ENCODE measurements around the gene MPP2. TPM values are rescaled to one million over a fixed set of nuclear protein-coding genes. Genes with fewer than 3 reads are reported as not detected.

Gene MPP2
- total RNA-seq, 1 experiment from 2014 or later, result 5.6 TPM

GRCh38 chr17:43905400-43905984, 1.8 kb downstream of the MPP2 start:
- H3K27me3 ChIP-seq (replicated peaks; ENCODE audit: control insufficient read depth, insufficient read depth, low read length), result no peaks in the 10 kb centered on the region
- H3K27me3 Mint-ChIP-seq (ENCODE audit: insufficient read depth, unreplicated experiment), result peaks cover 19% of the 10 kb centered on the region
- H3K4me3 ChIP-seq (ENCODE audit: low read depth, low read length), result no peak overlapping the region
- intact Hi-C loops (cut with micrococcal nuclease; ENCODE audit: unreplicated experiment), result loop anchor here (5.0 kb wide), 1 partner anchor 428 kb away; no protein-coding TSS in a partner anchor
- TF ChIP-seq, protein P1, sequence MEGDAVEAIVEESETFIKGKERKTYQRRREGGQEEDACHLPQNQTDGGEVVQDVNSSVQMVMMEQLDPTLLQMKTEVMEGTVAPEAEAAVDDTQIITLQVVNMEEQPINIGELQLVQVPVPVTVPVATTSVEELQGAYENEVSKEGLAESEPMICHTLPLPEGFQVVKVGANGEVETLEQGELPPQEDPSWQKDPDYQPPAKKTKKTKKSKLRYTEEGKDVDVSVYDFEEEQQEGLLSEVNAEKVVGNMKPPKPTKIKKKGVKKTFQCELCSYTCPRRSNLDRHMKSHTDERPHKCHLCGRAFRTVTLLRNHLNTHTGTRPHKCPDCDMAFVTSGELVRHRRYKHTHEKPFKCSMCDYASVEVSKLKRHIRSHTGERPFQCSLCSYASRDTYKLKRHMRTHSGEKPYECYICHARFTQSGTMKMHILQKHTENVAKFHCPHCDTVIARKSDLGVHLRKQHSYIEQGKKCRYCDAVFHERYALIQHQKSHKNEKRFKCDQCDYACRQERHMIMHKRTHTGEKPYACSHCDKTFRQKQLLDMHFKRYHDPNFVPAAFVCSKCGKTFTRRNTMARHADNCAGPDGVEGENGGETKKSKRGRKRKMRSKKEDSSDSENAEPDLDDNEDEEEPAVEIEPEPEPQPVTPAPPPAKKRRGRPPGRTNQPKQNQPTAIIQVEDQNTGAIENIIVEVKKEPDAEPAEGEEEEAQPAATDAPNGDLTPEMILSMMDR (IDR thresholded peaks at IDR 0.05; ENCODE audit: insufficient read depth in 1 of 2, low read depth in 1 of 2, low read length in 1 of 2, severe bottlenecking in 1 of 2, unreplicated experiment in 1 of 2), result no peak
- no peaks in the 10 kb centered on the region for H3K36me3 ChIP-seq (ENCODE audit: control insufficient read depth, insufficient read depth, low read length)
- no peak for DNase-seq
- ChIA-PET CTCF (interaction anchor here (1.5 kb wide), 1 partner anchor 33 kb away, joined by 7 read pairs; no protein-coding TSS in a partner anchor), POLR2A (no interaction called here)
- no peaks in the 10 kb centered on the region for H3K9me3 ChIP-seq
- no peak overlapping the region for H3K4me3 Mint-ChIP-seq (ENCODE audit: unreplicated experiment)
- no TSS peak for BruUV-seq (replicated peaks)
- H3K4me1 Mint-ChIP-seq (ENCODE audit: low read depth, unreplicated experiment), result no peaks in the 10 kb centered on the region
- no peak overlapping the region for H3K27ac Mint-ChIP-seq (ENCODE audit: unreplicated experiment)
- H3K36me3 Mint-ChIP-seq (ENCODE audit: insufficient read depth, unreplicated experiment), result peaks cover 9% of the 10 kb centered on the region
- peaks cover 28% of the 10 kb centered on the region for H3K4me1 ChIP-seq
- H3K9me3 Mint-ChIP-seq (ENCODE audit: unreplicated experiment), result no peaks in the 10 kb centered on the region

- H3K36me3 ChIP-seq (ENCODE audit: control insufficient read depth, insufficient read depth, low read length), result no peaks in the 10 kb centered on the region
- DNase-seq, result no peak
- peaks cover 18% of the 10 kb centered on the region for H3K4me1 ChIP-seq
- CTCF ChIA-PET, result interaction anchor here (0.6 kb wide), 1 partner anchor 43 kb away, joined by 3 read pairs; no protein-coding TSS in a partner anchor
- H3K9me3 ChIP-seq, result no peaks in the 10 kb centered on the region
- H3K27me3 Mint-ChIP-seq (ENCODE audit: insufficient read depth, unreplicated experiment), result peaks cover 19% of the 10 kb centered on the region
- H3K4me1 Mint-ChIP-seq (ENCODE audit: low read depth, unreplicated experiment), result no peaks in the 10 kb centered on the region
- H3K27me3 ChIP-seq (replicated peaks; ENCODE audit: control insufficient read depth, insufficient read depth, low read length), result no peaks in the 10 kb centered on the region
- H3K4me3 ChIP-seq (ENCODE audit: low read depth, low read length), result no peak overlapping the region
- POLR2A ChIA-PET, result no interaction called here
- no TSS peak for BruUV-seq (replicated peaks)
- H3K9me3 Mint-ChIP-seq (ENCODE audit: unreplicated experiment), result no peaks in the 10 kb centered on the region
- H3K4me3 Mint-ChIP-seq (ENCODE audit: unreplicated experiment), result peak overlapping the region; percentile 82
- TF ChIP-seq, protein P1 (IDR thresholded peaks at IDR 0.05; ENCODE audit: insufficient read depth in 1 of 2, low read depth in 1 of 2, low read length in 1 of 2, severe bottlenecking in 1 of 2, unreplicated experiment in 1 of 2), result no peak
- intact Hi-C loops (cut with micrococcal nuclease; ENCODE audit: unreplicated experiment), result loop anchor here (2.0 kb wide), 1 partner anchor 23 kb away; no protein-coding TSS in a partner anchor
- no peak overlapping the region for H3K27ac Mint-ChIP-seq (ENCODE audit: unreplicated experiment)
- peaks cover 7% of the 10 kb centered on the region for H3K36me3 Mint-ChIP-seq (ENCODE audit: insufficient read depth, unreplicated experiment)
Measured at GRCh38 chr17:43901861-43902589, 5.3 kb downstream of the MPP2 start.

- Mint-ChIP-seq H3K4me3 (ENCODE audit: unreplicated experiment) (peak overlapping the region; percentile 82), H3K27ac (ENCODE audit: unreplicated experiment) (peak overlapping the region; percentile 28), H3K36me3 (ENCODE audit: insufficient read depth, unreplicated experiment) (peaks cover 7% of the 10 kb centered on the region), H3K4me1 (ENCODE audit: low read depth, unreplicated experiment) (no peaks in the 10 kb centered on the region), H3K27me3 (ENCODE audit: insufficient read depth, unreplicated experiment) (peaks cover 13% of the 10 kb centered on the region), H3K9me3 (ENCODE audit: unreplicated experiment) (no peaks in the 10 kb centered on the region)
- TF ChIP-seq, protein P1 (IDR thresholded peaks at IDR 0.05; ENCODE audit: insufficient read depth in 1 of 2, low read depth in 1 of 2, low read length in 1 of 2, severe bottlenecking in 1 of 2, unreplicated experiment in 1 of 2), result no peak
- POLR2A ChIA-PET, result no interaction called here
- H3K4me3 ChIP-seq (ENCODE audit: low read depth, low read length), result peak overlapping the region; percentile 65
- H3K27me3 ChIP-seq (replicated peaks; ENCODE audit: control insufficient read depth, insufficient read depth, low read length), result no peaks in the 10 kb centered on the region
- BruUV-seq (replicated peaks), result no TSS peak
- intact Hi-C loops (cut with micrococcal nuclease; ENCODE audit: unreplicated experiment), result loop anchor here (2.0 kb wide), 1 partner anchor 22 kb away; no protein-coding TSS in a partner anchor
- no peaks in the 10 kb centered on the region for H3K36me3 ChIP-seq (ENCODE audit: control insufficient read depth, insufficient read depth, low read length)
- CTCF ChIA-PET, result interaction anchor here (1.0 kb wide), 1 partner anchor 207 kb away, joined by 3 read pairs; no protein-coding TSS in a partner anchor
- H3K4me1 ChIP-seq, result peaks cover 10% of the 10 kb centered on the region
- no peak for DNase-seq
- H3K9me3 ChIP-seq, result no peaks in the 10 kb centered on the region
Measured at GRCh38 chr17:43900858-43901754, 6.2 kb downstream of the MPP2 start.

All from Caco-2 (cell line).